ENCODE results near the gene ARPC1A.
"Not testable (repeated sequence)": the region's sequence is repeated elsewhere in the genome, so short reads cannot be mapped to it uniquely, and the experiment has no call there.

ARPC1A gene

DNA sequence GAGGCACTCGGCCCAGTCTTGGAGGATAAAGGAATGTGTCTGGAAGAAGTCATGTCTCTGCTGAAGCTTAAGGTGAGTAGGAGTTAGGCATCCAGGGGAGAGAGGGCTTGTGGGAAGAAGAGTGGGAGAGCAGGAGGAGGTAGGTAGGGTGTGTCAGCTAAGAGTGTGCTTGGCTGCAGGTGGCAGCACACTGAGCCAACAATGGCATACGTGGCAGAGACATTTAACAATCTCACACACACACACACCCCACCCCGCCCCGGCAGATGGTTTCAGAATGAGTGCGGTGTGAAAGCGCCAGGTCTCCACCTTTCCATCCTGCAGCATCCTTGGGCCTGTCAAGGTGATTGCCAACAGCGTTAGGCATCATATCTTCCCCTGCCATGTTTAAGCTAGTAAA, 11.2 kb upstream of the ARPC1A start:
- no peaks in the 10 kb centered on the region for H3K9me3 ChIP-seq (ENCODE audit: control insufficient read depth, low read length)
- no peak overlapping the region for H3K9ac ChIP-seq
- H3K4me2 ChIP-seq (ENCODE audit: low read length), result no peak overlapping the region
- H3K4me3 ChIP-seq (ENCODE audit: low read depth, low read length), result no peak overlapping the region
- no peaks in the 10 kb centered on the region for H3K27me3 ChIP-seq (ENCODE audit: control insufficient read depth, insufficient read depth, low read length)
- TF ChIP-seq, protein P1, sequence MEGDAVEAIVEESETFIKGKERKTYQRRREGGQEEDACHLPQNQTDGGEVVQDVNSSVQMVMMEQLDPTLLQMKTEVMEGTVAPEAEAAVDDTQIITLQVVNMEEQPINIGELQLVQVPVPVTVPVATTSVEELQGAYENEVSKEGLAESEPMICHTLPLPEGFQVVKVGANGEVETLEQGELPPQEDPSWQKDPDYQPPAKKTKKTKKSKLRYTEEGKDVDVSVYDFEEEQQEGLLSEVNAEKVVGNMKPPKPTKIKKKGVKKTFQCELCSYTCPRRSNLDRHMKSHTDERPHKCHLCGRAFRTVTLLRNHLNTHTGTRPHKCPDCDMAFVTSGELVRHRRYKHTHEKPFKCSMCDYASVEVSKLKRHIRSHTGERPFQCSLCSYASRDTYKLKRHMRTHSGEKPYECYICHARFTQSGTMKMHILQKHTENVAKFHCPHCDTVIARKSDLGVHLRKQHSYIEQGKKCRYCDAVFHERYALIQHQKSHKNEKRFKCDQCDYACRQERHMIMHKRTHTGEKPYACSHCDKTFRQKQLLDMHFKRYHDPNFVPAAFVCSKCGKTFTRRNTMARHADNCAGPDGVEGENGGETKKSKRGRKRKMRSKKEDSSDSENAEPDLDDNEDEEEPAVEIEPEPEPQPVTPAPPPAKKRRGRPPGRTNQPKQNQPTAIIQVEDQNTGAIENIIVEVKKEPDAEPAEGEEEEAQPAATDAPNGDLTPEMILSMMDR (IDR thresholded peaks at IDR 0.05), result no peak
- no peaks in the 10 kb centered on the region for H3K79me2 ChIP-seq
- H3K4me1 ChIP-seq, result no peaks in the 10 kb centered on the region
- no peaks in the 10 kb centered on the region for H3K36me3 ChIP-seq (ENCODE audit: control insufficient read depth, insufficient read depth, low read length)
- H2AFZ ChIP-seq, result no peak overlapping the region
- no peak overlapping the region for H3K27ac ChIP-seq

DNA sequence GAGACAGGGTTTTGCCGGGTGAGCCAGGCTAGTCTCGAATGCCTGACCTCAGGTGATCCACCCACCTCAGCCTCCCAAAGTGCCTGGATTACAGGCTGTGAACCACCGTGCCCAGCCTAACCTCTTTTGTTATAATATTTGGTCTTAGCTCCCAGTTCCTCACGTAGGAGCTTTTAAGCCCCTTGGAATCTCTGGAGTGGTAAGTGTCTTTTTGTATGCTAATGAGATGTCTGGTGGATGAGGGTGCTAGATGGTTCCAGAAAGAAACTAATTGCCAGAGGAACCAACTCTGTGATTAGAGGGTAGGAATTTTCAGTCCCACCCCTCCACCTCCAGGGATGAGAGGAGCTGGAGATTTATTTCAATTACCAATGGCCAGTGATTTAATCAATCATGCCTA, 5.3 kb upstream of the ARPC1A start:
- Histone ChIP-seq H3K27ac (no peak overlapping the region), H3K9me3 (ENCODE audit: control insufficient read depth, low read length) (no peaks in the 10 kb centered on the region), H3K9ac (no peak overlapping the region)

DNA sequence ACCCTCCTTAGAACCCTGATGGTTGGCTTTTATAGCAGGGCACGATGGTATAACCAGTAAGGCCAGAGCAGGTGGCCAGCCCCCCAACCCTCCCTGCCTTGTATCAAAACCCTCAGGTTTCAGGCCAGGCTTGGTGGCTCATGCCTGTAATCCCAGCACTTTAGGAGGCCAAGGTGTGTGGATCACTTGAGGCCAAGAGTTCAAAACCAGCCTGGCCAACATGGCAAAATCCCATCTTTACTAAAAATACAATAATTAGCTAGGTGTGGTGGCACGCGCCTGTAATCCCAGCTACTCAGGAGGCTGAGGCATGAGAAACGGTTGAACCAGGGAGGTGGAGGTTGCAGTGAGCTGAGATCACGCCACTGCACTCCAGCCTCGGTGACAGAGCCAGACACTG, 3.0 kb upstream of the ARPC1A start:
- H3K4me1 ChIP-seq, result peaks cover 14% of the 10 kb centered on the region
- not testable (repeated sequence) for H3K9me3 ChIP-seq (ENCODE audit: control insufficient read depth, low read length); H2AFZ ChIP-seq; H3K4me2 ChIP-seq (ENCODE audit: low read length); H3K36me3 ChIP-seq (ENCODE audit: control insufficient read depth, insufficient read depth, low read length); H3K27me3 ChIP-seq (ENCODE audit: control insufficient read depth, insufficient read depth, low read length); H3K27ac ChIP-seq; H3K4me3 ChIP-seq (ENCODE audit: low read depth, low read length); H3K9ac ChIP-seq
- peaks cover 20% of the 10 kb centered on the region for H3K79me2 ChIP-seq

More for the DNA sequence above, 5.3 kb upstream of the ARPC1A start:
- Histone ChIP-seq H2AFZ (no peak overlapping the region), H3K79me2 (no peaks in the 10 kb centered on the region), H3K4me3 (ENCODE audit: low read depth, low read length) (no peak overlapping the region), H3K4me1 (peaks cover 6% of the 10 kb centered on the region), H3K4me2 (ENCODE audit: low read length) (no peak overlapping the region), H3K36me3 (ENCODE audit: control insufficient read depth, insufficient read depth, low read length) (no peaks in the 10 kb centered on the region), H3K27me3 (ENCODE audit: control insufficient read depth, insufficient read depth, low read length) (no peaks in the 10 kb centered on the region)
- TF ChIP-seq, protein P1 (IDR thresholded peaks at IDR 0.05), result no peak

DNA sequence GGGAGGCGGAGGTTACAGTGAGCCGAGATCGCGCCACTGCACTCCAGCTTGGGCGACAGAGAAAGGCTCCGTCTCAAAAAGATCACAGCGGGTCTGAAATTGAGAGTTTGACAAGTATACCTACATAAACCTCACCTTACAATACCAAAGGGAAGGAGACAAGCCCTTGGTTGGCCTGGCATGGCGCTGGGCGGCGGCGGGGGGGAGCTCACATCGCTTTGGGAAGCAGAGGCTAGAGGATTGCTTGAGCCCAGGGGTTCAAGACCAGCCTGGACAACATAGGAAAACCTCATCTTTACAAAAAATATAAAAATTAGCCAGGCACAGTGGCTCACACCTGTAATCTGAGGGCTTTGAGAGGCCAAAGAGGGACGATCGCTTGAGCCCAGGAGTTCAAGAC, 1.1 kb upstream of the ARPC1A start:
- no peak overlapping the region for H3K9ac ChIP-seq
- peaks cover 32% of the 10 kb centered on the region for H3K79me2 ChIP-seq
- no peaks in the 10 kb centered on the region for H3K36me3 ChIP-seq (ENCODE audit: control insufficient read depth, insufficient read depth, low read length)
- H3K27me3 ChIP-seq (ENCODE audit: control insufficient read depth, insufficient read depth, low read length), result no peaks in the 10 kb centered on the region
- no peak overlapping the region for H3K4me2 ChIP-seq (ENCODE audit: low read length)
- no peak overlapping the region for H2AFZ ChIP-seq
- H3K4me3 ChIP-seq (ENCODE audit: low read depth, low read length), result no peak overlapping the region
- TF ChIP-seq, protein P1 (IDR thresholded peaks at IDR 0.05), result no peak
- no peaks in the 10 kb centered on the region for H3K9me3 ChIP-seq (ENCODE audit: control insufficient read depth, low read length)
- H3K27ac ChIP-seq, result no peak overlapping the region
- H3K4me1 ChIP-seq, result peaks cover 14% of the 10 kb centered on the region

DNA sequence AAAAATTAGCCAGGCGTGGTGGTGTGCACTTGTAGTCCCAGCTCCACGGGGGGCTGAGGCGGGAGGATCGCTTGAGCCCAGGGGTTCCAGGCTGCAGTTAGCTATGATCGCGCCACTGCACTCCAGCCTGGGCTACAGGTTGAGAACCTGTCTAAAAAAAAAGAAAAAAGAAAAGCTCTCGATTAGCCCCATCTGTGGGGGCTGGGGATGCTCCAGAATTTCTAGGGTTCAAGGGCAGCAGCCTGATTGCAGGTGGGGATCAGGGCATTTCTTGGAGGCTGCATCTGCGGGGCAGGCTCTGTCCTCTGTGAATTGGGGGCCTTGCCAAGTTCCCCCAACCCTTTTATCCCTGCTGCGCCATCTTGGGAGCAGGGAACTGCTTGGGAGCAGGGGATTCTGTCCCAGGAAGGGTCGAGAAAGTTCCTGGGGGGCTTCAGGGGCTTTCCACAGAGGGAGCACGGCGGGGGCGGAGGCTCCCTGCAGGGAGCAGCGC, 651 bp upstream of the ARPC1A start:
- H3K27me3 ChIP-seq (ENCODE audit: control insufficient read depth, insufficient read depth, low read length), result no peaks in the 10 kb centered on the region
- peak overlapping the region; percentile 99 for H2AFZ ChIP-seq
- TF ChIP-seq, protein P1 (IDR thresholded peaks at IDR 0.05), result no peak
- H3K4me2 ChIP-seq (ENCODE audit: low read length), result peak overlapping the region; percentile 56
- peaks cover 32% of the 10 kb centered on the region for H3K79me2 ChIP-seq
- peak overlapping the region; percentile 98 for H3K4me3 ChIP-seq (ENCODE audit: low read depth, low read length)
- H3K4me1 ChIP-seq, result peaks cover 14% of the 10 kb centered on the region
- H3K36me3 ChIP-seq (ENCODE audit: control insufficient read depth, insufficient read depth, low read length), result no peaks in the 10 kb centered on the region
- H3K27ac ChIP-seq, result peak overlapping the region; percentile 67
- H3K9ac ChIP-seq, result peak overlapping the region; percentile 34
- no peaks in the 10 kb centered on the region for H3K9me3 ChIP-seq (ENCODE audit: control insufficient read depth, low read length)

All from parathyroid adenoma (tissue), 2 donors.